WTC11 (cell line): ENCODE results near the gene GALNTL6. TPM values are rescaled to one million over a fixed set of nuclear protein-coding genes. Genes with fewer than 3 reads are reported as not detected.
A peak's percentile ranks its signal among the peaks of the same experiment; 100 is the strongest.

Experiments
- ATAC-seq: fragments of 200-7000 bp; cut with Tn5 transposase; 2 replicates; pipeline ENCODE4 v1.10.0; 2021; ENCODE audit warnings: mild to moderate bottlenecking, moderate library complexity
- CTCF ChIA-PET: fragments of 300-600 bp; sonication (Branson Sonifier 250); formaldehyde crosslinking; loops from one replicate; lab custom pipeline; 2021; ENCODE audit warnings: antibody characterized with exemption; lab: Charles Lee
- POLR2A ChIA-PET: fragments of 350-600 bp; sonication (Branson Sonifier 250); formaldehyde crosslinking; loops from one replicate; lab custom pipeline; 2021; ENCODE audit warnings: antibody characterized with exemption; lab: Charles Lee
- DNase-seq: peaks from one replicate; pipeline ENCODE4 v3.0.0; 2021; ENCODE audit warnings: low spot score
- H3K27ac Mint-ChIP-seq: 2 replicates; pipeline ENCODE4 v1.8.0; 2021; ENCODE audit warnings: mixed read lengths
- H3K27me3 Mint-ChIP-seq: 2 replicates; pipeline ENCODE4 v1.8.0; 2021; ENCODE audit warnings: low read depth, mild to moderate bottlenecking, moderate library complexity, mixed read lengths
- H3K36me3 Mint-ChIP-seq: 2 replicates; pipeline ENCODE4 v1.8.0; 2021; ENCODE audit warnings: mixed read lengths
- H3K4me1 Mint-ChIP-seq: 2 replicates; pipeline ENCODE4 v1.8.0; 2022; ENCODE audit warnings: mixed read lengths
- H3K4me3 Mint-ChIP-seq: 2 replicates; pipeline ENCODE4 v1.8.0; 2021; ENCODE audit warnings: mild to moderate bottlenecking, moderate library complexity, mixed read lengths
- H3K9me3 Mint-ChIP-seq: 2 replicates; pipeline ENCODE4 v1.8.0; 2021; ENCODE audit warnings: mixed read lengths
- AR ChIP-seq: fragments of 250-450 bp; sonication (Bioruptor Pico); IDR thresholded peaks from 2 replicates; pipeline ENCODE4 v1.9.0; 2021; ENCODE audit warnings: mild to moderate bottlenecking
- ATF1 ChIP-seq: sonication (generic); formaldehyde crosslinking; IDR thresholded peaks from 2 replicates; pipeline ENCODE4 v1.8.1; 2023; ENCODE audit warnings: mild to moderate bottlenecking, moderate library complexity, missing genetic modification reagents
- CTCF ChIP-seq: fragments of 200-600 bp; IDR thresholded peaks from 2 replicates; pipeline ENCODE4 v1.8.0; 2022; ENCODE audit warnings: antibody characterized with exemption
- ETV6 ChIP-seq: sonication (generic); formaldehyde crosslinking; IDR thresholded peaks from 2 replicates; pipeline ENCODE4 v1.8.1; 2022; ENCODE audit warnings: mild to moderate bottlenecking, missing genetic modification reagents
- FOXK1 ChIP-seq: sonication (generic); formaldehyde crosslinking; IDR thresholded peaks from 2 replicates; pipeline ENCODE4 v1.8.0; 2022; ENCODE audit warnings: mild to moderate bottlenecking, moderate library complexity, missing genetic modification reagents
- FOXP1 ChIP-seq: sonication (generic); formaldehyde crosslinking; IDR thresholded peaks from 2 replicates; pipeline ENCODE4 v1.8.0; 2022; ENCODE audit warnings: missing genetic modification reagents, mild to moderate bottlenecking, moderate library complexity, borderline replicate concordance
- MXD4 ChIP-seq: fragments of 250-450 bp; sonication (Bioruptor Pico); IDR thresholded peaks from 2 replicates; pipeline ENCODE4 v1.8.0; 2021; ENCODE audit warnings: mild to moderate bottlenecking, moderate library complexity, borderline replicate concordance
- NR3C1 ChIP-seq: sonication (generic); formaldehyde crosslinking; conservative IDR thresholded peaks from 2 replicates; pipeline ENCODE4 v1.8.1; 2023; ENCODE audit warnings: low read depth, mild to moderate bottlenecking, missing genetic modification reagents
- RORB ChIP-seq: fragments of 250-450 bp; sonication (Bioruptor Pico); IDR thresholded peaks from 2 replicates; pipeline ENCODE4 v1.9.0; 2021; ENCODE audit warnings: mild to moderate bottlenecking
- SMAD4 ChIP-seq: sonication (generic); formaldehyde crosslinking; IDR thresholded peaks from 2 replicates; pipeline ENCODE4 v1.8.0; 2022; ENCODE audit warnings: mild to moderate bottlenecking, missing genetic modification reagents
- TCF7 ChIP-seq: sonication (generic); formaldehyde crosslinking; IDR thresholded peaks from 2 replicates; pipeline ENCODE4 v1.8.0; 2022; ENCODE audit warnings: mild to moderate bottlenecking, low read depth, missing genetic modification reagents, moderate library complexity
- ZNF121 ChIP-seq: sonication (generic); formaldehyde crosslinking; IDR thresholded peaks from 2 replicates; pipeline ENCODE4 v1.8.0; 2023; ENCODE audit warnings: missing genetic modification reagents
- ZNF138 ChIP-seq: sonication (generic); formaldehyde crosslinking; conservative IDR thresholded peaks from 2 replicates; pipeline ENCODE4 v1.8.1; 2022; ENCODE audit warnings: mild to moderate bottlenecking, moderate library complexity, missing genetic modification reagents
- ZNF396 ChIP-seq: fragments of 250-450 bp; sonication (Bioruptor Pico); IDR thresholded peaks from 2 replicates; pipeline ENCODE4 v1.8.0; 2021; ENCODE audit warnings: mild to moderate bottlenecking, moderate library complexity, borderline replicate concordance
- ZNF671 ChIP-seq: fragments of 250-450 bp; sonication (Bioruptor Pico); IDR thresholded peaks from 2 replicates; pipeline ENCODE4 v1.8.0; 2021; ENCODE audit warnings: mild to moderate bottlenecking
- total RNA-seq: library from RNA; stranded (reverse); gene quantifications from 3 replicates; pipeline ENCODE4 v1.2.3, GENCODE V29; 2021
- TF ChIP-seq, protein P1 (sequence below): sonication (generic); formaldehyde crosslinking; conservative IDR thresholded peaks from 2 replicates; pipeline ENCODE4 v1.8.1; 2022; ENCODE audit warnings: mild to moderate bottlenecking, missing genetic modification reagents
- TF ChIP-seq, protein P2 (sequence below): sonication (generic); formaldehyde crosslinking; IDR thresholded peaks from 2 replicates; pipeline ENCODE4 v1.8.1; 2022; ENCODE audit warnings: mild to moderate bottlenecking, missing genetic modification reagents, moderate library complexity, borderline replicate concordance
- TF ChIP-seq, protein P3 (sequence below): fragments of 250-450 bp; sonication (Bioruptor Pico); IDR thresholded peaks from 2 replicates; pipeline ENCODE4 v1.8.0; 2021; ENCODE audit warnings: mild to moderate bottlenecking

Gene GALNTL6
- total RNA-seq, 1 experiment from 2014 or later = 0.24 TPM

- TF ChIP-seq AR (no peak), RORB (CRISPR knock-in tag) (no peak), ATF1 (CRISPR knock-in tag) (no peak), ZNF121 (CRISPR knock-in tag) (no peak), ZNF671 (CRISPR knock-in tag) (no peak), SMAD4 (CRISPR knock-in tag) (no peak), FOXP1 (CRISPR knock-in tag) (no peak), TCF7 (CRISPR knock-in tag) (no peak), MXD4 (CRISPR knock-in tag) (no peak), ZNF396 (CRISPR knock-in tag) (no peak), ZNF138 (CRISPR knock-in tag) (no peak), ETV6 (CRISPR knock-in tag) (no peak)
- TF ChIP-seq, protein P1, sequence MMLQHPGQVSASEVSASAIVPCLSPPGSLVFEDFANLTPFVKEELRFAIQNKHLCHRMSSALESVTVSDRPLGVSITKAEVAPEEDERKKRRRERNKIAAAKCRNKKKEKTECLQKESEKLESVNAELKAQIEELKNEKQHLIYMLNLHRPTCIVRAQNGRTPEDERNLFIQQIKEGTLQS (CRISPR knock-in tag) = no peak
Observed at GRCh38 chr4:173012608-173013007, 1199.4 kb downstream of the GALNTL6 start (continued).

GRCh38 chr4:173013232-173013930 is 1200.2 kb downstream of the GALNTL6 start:
- Mint-ChIP-seq H3K9me3 (peaks cover 18% of the 10 kb centered on the region), H3K4me3 (no peak overlapping the region), H3K4me1 (peaks cover 39% of the 10 kb centered on the region), H3K36me3 (peaks cover 10% of the 10 kb centered on the region), H3K27me3 (no peaks in the 10 kb centered on the region), H3K27ac (no peak overlapping the region)
- TF ChIP-seq NR3C1 (no peak), CTCF (peak; percentile 77), FOXK1 (CRISPR knock-in tag) (no peak)
- TF ChIP-seq, protein P2, sequence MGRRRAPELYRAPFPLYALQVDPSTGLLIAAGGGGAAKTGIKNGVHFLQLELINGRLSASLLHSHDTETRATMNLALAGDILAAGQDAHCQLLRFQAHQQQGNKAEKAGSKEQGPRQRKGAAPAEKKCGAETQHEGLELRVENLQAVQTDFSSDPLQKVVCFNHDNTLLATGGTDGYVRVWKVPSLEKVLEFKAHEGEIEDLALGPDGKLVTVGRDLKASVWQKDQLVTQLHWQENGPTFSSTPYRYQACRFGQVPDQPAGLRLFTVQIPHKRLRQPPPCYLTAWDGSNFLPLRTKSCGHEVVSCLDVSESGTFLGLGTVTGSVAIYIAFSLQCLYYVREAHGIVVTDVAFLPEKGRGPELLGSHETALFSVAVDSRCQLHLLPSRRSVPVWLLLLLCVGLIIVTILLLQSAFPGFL (CRISPR knock-in tag) = no peak
- TF ChIP-seq, protein P3, sequence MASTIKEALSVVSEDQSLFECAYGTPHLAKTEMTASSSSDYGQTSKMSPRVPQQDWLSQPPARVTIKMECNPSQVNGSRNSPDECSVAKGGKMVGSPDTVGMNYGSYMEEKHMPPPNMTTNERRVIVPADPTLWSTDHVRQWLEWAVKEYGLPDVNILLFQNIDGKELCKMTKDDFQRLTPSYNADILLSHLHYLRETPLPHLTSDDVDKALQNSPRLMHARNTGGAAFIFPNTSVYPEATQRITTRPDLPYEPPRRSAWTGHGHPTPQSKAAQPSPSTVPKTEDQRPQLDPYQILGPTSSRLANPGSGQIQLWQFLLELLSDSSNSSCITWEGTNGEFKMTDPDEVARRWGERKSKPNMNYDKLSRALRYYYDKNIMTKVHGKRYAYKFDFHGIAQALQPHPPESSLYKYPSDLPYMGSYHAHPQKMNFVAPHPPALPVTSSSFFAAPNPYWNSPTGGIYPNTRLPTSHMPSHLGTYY (CRISPR knock-in tag) = no peak
- ChIA-PET CTCF (interaction anchor here (0.6 to 2.7 kb wide), 99 partner anchors 9 to 1596 kb away, joined by 3 to 133 read pairs (median 5); partner anchors contain the start of genes GALNT7, HMGB2 and SAP30), POLR2A (interaction anchor here (1.2 to 2.3 kb wide), 5 partner anchors 121 to 357 kb away, joined by 3 to 15 read pairs (median 5); partner anchors contain the start of genes GALNT7, HMGB2 and SAP30)
- ATAC-seq (peak; percentile 23), DNase-seq (peak; percentile 66)
